Measurements from ENCODE around the gene ZNF430.

DNA sequence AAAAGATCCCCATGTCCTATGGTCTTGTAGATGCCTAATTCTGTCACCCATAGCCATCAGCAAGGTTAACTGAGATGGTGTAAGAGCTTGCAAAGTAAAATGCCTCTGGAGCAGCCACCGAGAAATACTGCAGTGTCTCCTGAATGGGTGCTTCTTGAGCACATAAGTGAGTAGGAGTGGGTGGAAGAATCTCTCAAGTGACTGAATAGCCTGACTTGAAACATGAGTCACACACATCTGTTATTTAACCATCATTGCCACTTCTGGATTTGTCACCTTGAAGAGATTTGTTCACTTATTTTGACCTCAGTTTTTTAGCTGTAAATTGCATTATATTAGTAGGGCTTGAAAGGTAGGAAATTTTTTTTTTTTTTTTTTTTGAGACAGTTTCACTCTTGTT, 63.9 kb downstream of the ZNF430 start:
- TF ChIP-seq, protein P1, sequence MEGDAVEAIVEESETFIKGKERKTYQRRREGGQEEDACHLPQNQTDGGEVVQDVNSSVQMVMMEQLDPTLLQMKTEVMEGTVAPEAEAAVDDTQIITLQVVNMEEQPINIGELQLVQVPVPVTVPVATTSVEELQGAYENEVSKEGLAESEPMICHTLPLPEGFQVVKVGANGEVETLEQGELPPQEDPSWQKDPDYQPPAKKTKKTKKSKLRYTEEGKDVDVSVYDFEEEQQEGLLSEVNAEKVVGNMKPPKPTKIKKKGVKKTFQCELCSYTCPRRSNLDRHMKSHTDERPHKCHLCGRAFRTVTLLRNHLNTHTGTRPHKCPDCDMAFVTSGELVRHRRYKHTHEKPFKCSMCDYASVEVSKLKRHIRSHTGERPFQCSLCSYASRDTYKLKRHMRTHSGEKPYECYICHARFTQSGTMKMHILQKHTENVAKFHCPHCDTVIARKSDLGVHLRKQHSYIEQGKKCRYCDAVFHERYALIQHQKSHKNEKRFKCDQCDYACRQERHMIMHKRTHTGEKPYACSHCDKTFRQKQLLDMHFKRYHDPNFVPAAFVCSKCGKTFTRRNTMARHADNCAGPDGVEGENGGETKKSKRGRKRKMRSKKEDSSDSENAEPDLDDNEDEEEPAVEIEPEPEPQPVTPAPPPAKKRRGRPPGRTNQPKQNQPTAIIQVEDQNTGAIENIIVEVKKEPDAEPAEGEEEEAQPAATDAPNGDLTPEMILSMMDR (IDR thresholded peaks at IDR 0.05) = no peak
- no peak for TF ChIP-seq ZFX (IDR thresholded peaks at IDR 0.05; ENCODE audit: borderline replicate concordance)
